DOHH2 (cell line): ENCODE measurements around the gene GRID2.
"Not testable (repeated sequence)": the region's sequence is repeated elsewhere in the genome, so short reads cannot be mapped to it uniquely, and the experiment has no call there.

Source experiments
- H3F3A ChIP-seq: fragments of 200-600 bp; sonication (generic), shearing (Covaris generic); 2 replicates; pipeline ENCODE4 v1.6.0; 2016; ENCODE audit warnings: antibody characterized with exemption, mild to moderate bottlenecking; ENCODE audit not compliant: control insufficient read depth, insufficient read depth
- H3K27ac ChIP-seq: fragments of 200-600 bp; sonication (generic); 2 replicates; pipeline ENCODE4 v1.5.1; 2014; ENCODE audit warnings: low read depth, mild to moderate bottlenecking, low read length, moderate library complexity
- H3K27me3 ChIP-seq: fragments of 200-600 bp; sonication (generic); 2 replicates; pipeline ENCODE4 v1.6.1; 2014; ENCODE audit warnings: mild to moderate bottlenecking, low read length, mixed read lengths; ENCODE audit not compliant: control insufficient read depth
- H3K36me3 ChIP-seq: fragments of 200-600 bp; sonication (generic); 2 replicates; pipeline ENCODE4 v1.6.1; 2014; ENCODE audit warnings: mild to moderate bottlenecking, low read length, moderate library complexity, mixed read lengths; ENCODE audit not compliant: control insufficient read depth
- H3K4me1 ChIP-seq: fragments of 200-600 bp; sonication (generic); 2 replicates; pipeline ENCODE4 v1.6.1; 2014; ENCODE audit warnings: mild to moderate bottlenecking, low read length, mixed read lengths; ENCODE audit not compliant: control insufficient read depth
- H3K4me2 ChIP-seq: fragments of 200-600 bp; sonication (generic); 2 replicates; pipeline ENCODE4 v1.6.0; 2014; ENCODE audit warnings: mild to moderate bottlenecking, low read length, moderate library complexity
- H3K4me3 ChIP-seq: fragments of 200-600 bp; sonication (generic); 2 replicates; pipeline ENCODE4 v1.5.1; 2014; ENCODE audit warnings: mild to moderate bottlenecking, low read length, mixed read lengths
- H3K79me2 ChIP-seq: fragments of 200-600 bp; sonication (generic); 2 replicates; pipeline ENCODE4 v1.6.1; 2014; ENCODE audit warnings: mild to moderate bottlenecking, low read length, mixed read lengths; ENCODE audit not compliant: control insufficient read depth
- H3K9me2 ChIP-seq: fragments of 200-600 bp; sonication (generic); replicated peaks from 2 replicates; pipeline ENCODE4 v1.6.1; 2014; ENCODE audit warnings: mild to moderate bottlenecking, low read length, mixed read lengths; ENCODE audit not compliant: control insufficient read depth
- H3K9me3 ChIP-seq: fragments of 200-600 bp; sonication (generic); 2 replicates; pipeline ENCODE4 v1.6.1; 2014; ENCODE audit warnings: antibody characterized with exemption, low read length, mixed read lengths; ENCODE audit not compliant: control insufficient read depth, insufficient read depth
- H4K20me1 ChIP-seq: fragments of 200-600 bp; sonication (generic); 2 replicates; pipeline ENCODE4 v1.6.0; 2014; ENCODE audit warnings: low read depth, mild to moderate bottlenecking, antibody characterized with exemption, low read length, moderate library complexity; ENCODE audit not compliant: control insufficient read depth, insufficient read depth
- CTCF ChIP-seq: fragments of 200-600 bp; sonication (generic); IDR thresholded peaks from one replicate; pipeline ENCODE4 v1.5.1; 2014; ENCODE audit warnings: antibody characterized with exemption, mild to moderate bottlenecking, low read depth, low read length; ENCODE audit not compliant: poor library complexity, severe bottlenecking
- EZH2phosphoT487 ChIP-seq: fragments of 200-600 bp; sonication (generic); IDR thresholded peaks from 2 replicates; pipeline ENCODE4 v1.6.1; 2017; ENCODE audit warnings: borderline replicate concordance, mild to moderate bottlenecking, antibody characterized with exemption, low read length, moderate library complexity, mixed read lengths

Gene GRID2

GRCh38 chr4:92447255-92447905, 143.6 kb downstream of the GRID2 start:
- no peaks in the 10 kb centered on the region for H3K27me3 ChIP-seq
- no peak overlapping the region for H3K4me2 ChIP-seq
- no peaks in the 10 kb centered on the region for H3F3A ChIP-seq
- H3K36me3 ChIP-seq = no peaks in the 10 kb centered on the region
- H3K4me3 ChIP-seq = no peak overlapping the region
- no peaks in the 10 kb centered on the region for H3K4me1 ChIP-seq
- H3K9me2 ChIP-seq = no peaks in the 10 kb centered on the region
- TF ChIP-seq CTCF = no peak
- no peak for TF ChIP-seq EZH2phosphoT487
- no peaks in the 10 kb centered on the region for H3K79me2 ChIP-seq
- no peak overlapping the region for H3K27ac ChIP-seq
- H3K9me3 ChIP-seq = no peaks in the 10 kb centered on the region
- H4K20me1 ChIP-seq = no peaks in the 10 kb centered on the region

GRCh38 chr4:92448176-92448575, 144.4 kb downstream of the GRID2 start:
- not testable (repeated sequence) for H3K36me3 ChIP-seq, H3K79me2 ChIP-seq, H3K4me2 ChIP-seq, H3F3A ChIP-seq, H3K9me3 ChIP-seq, H3K4me1 ChIP-seq, H3K9me2 ChIP-seq, H3K27me3 ChIP-seq, H3K4me3 ChIP-seq, H3K27ac ChIP-seq, H4K20me1 ChIP-seq

- no peaks in the 10 kb centered on the region for H3F3A ChIP-seq
- H3K4me1 ChIP-seq = no peaks in the 10 kb centered on the region
- no peaks in the 10 kb centered on the region for H3K27me3 ChIP-seq
- no peak overlapping the region for H3K4me3 ChIP-seq
- no peaks in the 10 kb centered on the region for H3K79me2 ChIP-seq
- no peaks in the 10 kb centered on the region for H3K9me3 ChIP-seq
- no peaks in the 10 kb centered on the region for H3K36me3 ChIP-seq
- H3K4me2 ChIP-seq = no peak overlapping the region
- H4K20me1 ChIP-seq = no peaks in the 10 kb centered on the region
- no peak overlapping the region for H3K27ac ChIP-seq
- TF ChIP-seq CTCF (no peak), EZH2phosphoT487 (no peak)
- no peaks in the 10 kb centered on the region for H3K9me2 ChIP-seq
These were observed 146.9 kb downstream of the GRID2 start for GRCh38 chr4:92450694-92451093.

- Histone ChIP-seq H3K27me3 (no peaks in the 10 kb centered on the region), H3K79me2 (no peaks in the 10 kb centered on the region), H3K4me1 (no peaks in the 10 kb centered on the region), H3K36me3 (no peaks in the 10 kb centered on the region), H3K4me2 (no peak overlapping the region), H4K20me1 (no peaks in the 10 kb centered on the region), H3F3A (no peaks in the 10 kb centered on the region), H3K27ac (no peak overlapping the region), H3K9me2 (no peaks in the 10 kb centered on the region), H3K4me3 (no peak overlapping the region), H3K9me3 (no peaks in the 10 kb centered on the region)
- TF ChIP-seq EZH2phosphoT487 = no peak
These were observed 148.0 kb downstream of the GRID2 start for GRCh38 chr4:92451782-92452181.

GRCh38 chr4:92452383-92452782, 148.6 kb downstream of the GRID2 start:
- not testable (repeated sequence) for H3K4me2 ChIP-seq, H4K20me1 ChIP-seq, H3K79me2 ChIP-seq, H3K27me3 ChIP-seq, H3K27ac ChIP-seq, H3K36me3 ChIP-seq, H3F3A ChIP-seq, H3K9me3 ChIP-seq, H3K4me1 ChIP-seq, H3K9me2 ChIP-seq, H3K4me3 ChIP-seq
